Type B pancreatic cell (in vitro differentiated cells): Measurements from ENCODE around the gene DDO. TPM values are rescaled to one million over a fixed set of nuclear protein-coding genes. Genes with fewer than 3 reads are reported as not detected.

Experiments
- DNase-seq: peaks from one replicate; pipeline ENCODE4 v3.0.0; 2021; ENCODE audit warnings: mixed read lengths; ENCODE audit not compliant: unreplicated experiment; ENCODE audit errors: extremely low spot score
- H3K27ac Mint-ChIP-seq: 2 replicates; pipeline ENCODE4 v1.8.0; 2021; ENCODE audit warnings: mild to moderate bottlenecking, mixed read lengths
- H3K27me3 Mint-ChIP-seq: 2 replicates; pipeline ENCODE4 v1.8.0; 2021; ENCODE audit warnings: mixed read lengths
- H3K36me3 Mint-ChIP-seq: 2 replicates; pipeline ENCODE4 v1.8.0; 2021; ENCODE audit warnings: mixed read lengths
- H3K4me1 Mint-ChIP-seq: one replicate; pipeline ENCODE4 v1.8.0; 2021; ENCODE audit warnings: mixed read lengths; ENCODE audit not compliant: unreplicated experiment
- H3K4me3 Mint-ChIP-seq: 2 replicates; pipeline ENCODE4 v1.8.0; 2021; ENCODE audit warnings: mild to moderate bottlenecking, mixed read lengths
- H3K9me3 Mint-ChIP-seq: 2 replicates; pipeline ENCODE4 v1.8.0; 2021; ENCODE audit warnings: mixed read lengths
- total RNA-seq: library from RNA; stranded (reverse); gene quantifications from 2 replicates; pipeline ENCODE4 v1.2.1, GENCODE V29; 2021; ENCODE audit warnings: low replicate concordance
- TF ChIP-seq, protein P1 (sequence below): fragments of 200-600 bp; sonication (generic); conservative IDR thresholded peaks from 2 replicates; pipeline ENCODE4 v1.5.0; 2021; ENCODE audit warnings: antibody characterized with exemption, mild to moderate bottlenecking

The DDO gene
- total RNA-seq, 1 donor from 2014 or later = not detected

GRCh38 chr6:110364364-110365105 lies 50.8 kb downstream of the DDO start:
- Mint-ChIP-seq H3K9me3 (peaks cover 9% of the 10 kb centered on the region), H3K27ac (peak overlapping the region; percentile 3), H3K27me3 (peaks cover 10% of the 10 kb centered on the region), H3K4me1 (peaks cover 51% of the 10 kb centered on the region), H3K36me3 (no peaks in the 10 kb centered on the region), H3K4me3 (no peak overlapping the region)
- no peak for DNase-seq
- TF ChIP-seq, protein P1, sequence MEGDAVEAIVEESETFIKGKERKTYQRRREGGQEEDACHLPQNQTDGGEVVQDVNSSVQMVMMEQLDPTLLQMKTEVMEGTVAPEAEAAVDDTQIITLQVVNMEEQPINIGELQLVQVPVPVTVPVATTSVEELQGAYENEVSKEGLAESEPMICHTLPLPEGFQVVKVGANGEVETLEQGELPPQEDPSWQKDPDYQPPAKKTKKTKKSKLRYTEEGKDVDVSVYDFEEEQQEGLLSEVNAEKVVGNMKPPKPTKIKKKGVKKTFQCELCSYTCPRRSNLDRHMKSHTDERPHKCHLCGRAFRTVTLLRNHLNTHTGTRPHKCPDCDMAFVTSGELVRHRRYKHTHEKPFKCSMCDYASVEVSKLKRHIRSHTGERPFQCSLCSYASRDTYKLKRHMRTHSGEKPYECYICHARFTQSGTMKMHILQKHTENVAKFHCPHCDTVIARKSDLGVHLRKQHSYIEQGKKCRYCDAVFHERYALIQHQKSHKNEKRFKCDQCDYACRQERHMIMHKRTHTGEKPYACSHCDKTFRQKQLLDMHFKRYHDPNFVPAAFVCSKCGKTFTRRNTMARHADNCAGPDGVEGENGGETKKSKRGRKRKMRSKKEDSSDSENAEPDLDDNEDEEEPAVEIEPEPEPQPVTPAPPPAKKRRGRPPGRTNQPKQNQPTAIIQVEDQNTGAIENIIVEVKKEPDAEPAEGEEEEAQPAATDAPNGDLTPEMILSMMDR = no peak

- Mint-ChIP-seq H3K4me1 (peaks cover 51% of the 10 kb centered on the region), H3K27ac (peak overlapping the region; percentile 3), H3K4me3 (no peak overlapping the region), H3K9me3 (peaks cover 9% of the 10 kb centered on the region), H3K36me3 (no peaks in the 10 kb centered on the region), H3K27me3 (peaks cover 17% of the 10 kb centered on the region)
- TF ChIP-seq, protein P1 = no peak
- no peak for DNase-seq
Observed at GRCh38 chr6:110363748-110364147, 51.6 kb downstream of the DDO start.

DNA sequence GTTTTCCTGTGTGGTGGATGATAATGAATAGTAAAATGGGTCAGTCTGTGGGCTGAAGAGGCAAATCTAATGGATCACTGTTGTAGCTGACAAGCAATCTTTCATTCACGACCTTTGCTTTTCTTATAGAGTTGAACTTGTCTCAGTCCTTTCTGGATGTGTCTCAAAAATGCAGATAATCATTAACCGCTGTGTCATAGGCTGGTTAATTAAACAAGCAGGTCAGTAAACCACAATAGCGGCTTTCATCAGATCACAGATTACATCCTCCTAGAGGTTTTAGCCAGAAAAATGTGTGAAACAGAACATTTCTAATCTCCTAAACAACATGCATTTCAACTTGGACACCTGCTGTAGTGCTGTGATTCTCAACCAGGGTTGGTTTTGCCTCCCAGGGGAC lies 54.7 kb downstream of the DDO start:
- peaks cover 9% of the 10 kb centered on the region for H3K9me3 Mint-ChIP-seq
- H3K4me1 Mint-ChIP-seq = peaks cover 54% of the 10 kb centered on the region
- no peaks in the 10 kb centered on the region for H3K36me3 Mint-ChIP-seq
- H3K27me3 Mint-ChIP-seq = peaks cover 29% of the 10 kb centered on the region
- no peak for DNase-seq
- TF ChIP-seq, protein P1 = no peak
- H3K27ac Mint-ChIP-seq = no peak overlapping the region
- peak overlapping the region; percentile 34 for H3K4me3 Mint-ChIP-seq

GRCh38 chr6:110359556-110359955 lies 55.8 kb downstream of the DDO start:
- no peak for DNase-seq
- no peaks in the 10 kb centered on the region for H3K36me3 Mint-ChIP-seq
- peak overlapping the region; percentile 88 for H3K27ac Mint-ChIP-seq
- peak overlapping the region; percentile 85 for H3K4me3 Mint-ChIP-seq
- peaks cover 29% of the 10 kb centered on the region for H3K27me3 Mint-ChIP-seq
- TF ChIP-seq, protein P1 = no peak
- peaks cover 62% of the 10 kb centered on the region for H3K4me1 Mint-ChIP-seq
- H3K9me3 Mint-ChIP-seq = peaks cover 9% of the 10 kb centered on the region

DNA sequence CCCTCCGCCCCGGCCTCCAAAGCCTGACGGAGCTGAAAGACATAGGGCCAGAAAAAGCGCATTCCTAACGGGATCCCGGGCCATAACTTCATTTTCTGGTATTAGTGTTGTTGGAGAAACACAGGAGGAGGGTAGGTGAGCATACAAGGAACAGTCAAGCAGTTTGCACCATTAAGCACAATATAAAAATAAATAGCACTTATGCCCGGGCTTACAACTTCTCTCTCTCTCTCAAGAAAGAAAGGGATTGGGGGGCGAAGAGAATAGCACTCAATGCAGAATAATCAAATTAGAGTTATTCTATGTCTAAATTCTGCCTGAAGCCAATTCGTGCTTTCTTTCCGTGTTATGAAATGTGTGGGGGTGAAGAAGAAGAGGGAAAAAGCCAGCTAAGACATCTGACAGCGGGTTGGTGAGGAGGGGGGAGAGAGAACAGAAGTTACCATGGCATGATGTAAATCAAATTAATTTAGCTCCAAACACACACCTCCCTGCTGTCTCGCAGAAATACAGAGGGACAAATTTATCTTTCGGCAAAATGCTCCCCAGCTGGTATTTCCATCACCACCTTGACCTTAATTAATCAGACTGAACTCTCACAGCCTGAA lies 56.7 kb downstream of the DDO start:
- TF ChIP-seq, protein P1 = no peak
- Mint-ChIP-seq H3K9me3 (peaks cover 9% of the 10 kb centered on the region), H3K4me3 (peak overlapping the region; percentile 85), H3K36me3 (no peaks in the 10 kb centered on the region), H3K4me1 (peaks cover 64% of the 10 kb centered on the region), H3K27me3 (peaks cover 29% of the 10 kb centered on the region), H3K27ac (peak overlapping the region; percentile 88)
- no peak for DNase-seq
